ENCODE measurements around the gene OR5C1.
"Not testable (repeated sequence)": the region's sequence is repeated elsewhere in the genome, so short reads cannot be mapped to it uniquely, and the experiment has no call there.

OR5C1 gene

DNA sequence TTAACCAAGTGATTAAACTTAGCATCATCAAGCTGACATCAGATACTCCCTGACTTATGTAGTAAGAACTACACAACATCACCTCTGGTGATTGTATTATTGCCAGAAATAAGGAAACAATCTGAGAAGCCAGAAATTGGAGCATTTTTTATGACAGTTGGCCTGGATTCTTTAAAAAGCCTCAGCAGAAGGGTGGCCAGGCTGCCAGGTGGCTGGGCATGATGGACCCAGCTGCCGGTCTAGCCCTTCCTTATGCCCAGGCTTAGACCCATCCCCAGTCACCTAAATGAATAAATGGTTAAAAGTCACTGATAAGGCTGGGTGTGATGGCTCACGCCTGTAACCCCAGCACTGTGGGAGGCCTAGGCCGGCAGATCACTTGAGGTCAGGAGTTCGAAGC lies 24.0 kb downstream of the OR5C1 start:
- no peak for DNase-seq

DNA sequence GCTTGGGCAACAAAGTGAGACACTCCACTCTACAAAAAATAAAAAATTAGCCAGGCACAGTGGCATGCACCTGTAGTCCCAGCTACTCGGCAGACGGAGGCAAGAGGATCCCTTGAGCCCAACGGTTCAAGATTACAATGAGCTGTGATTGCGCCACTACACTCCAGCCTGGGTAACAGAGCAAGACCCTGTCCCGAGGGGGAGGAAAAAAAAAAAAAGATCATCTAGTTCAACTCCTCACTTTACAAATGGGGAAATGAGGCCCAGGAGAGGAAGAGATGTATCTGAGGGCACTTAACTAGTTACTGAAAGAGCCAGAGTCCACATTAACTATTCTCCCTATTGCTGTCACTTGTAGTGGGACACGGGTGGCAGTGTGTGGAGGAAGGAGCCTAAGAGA lies 25.8 kb downstream of the OR5C1 start:
- no peak for DNase-seq

- no peak for DNase-seq
These were observed 26.8 kb downstream of the OR5C1 start for GRCh38 chr9:122815544-122815943.

- DNase-seq: peak; percentile 40
These were observed 27.6 kb downstream of the OR5C1 start for GRCh38 chr9:122816163-122816867.

DNA sequence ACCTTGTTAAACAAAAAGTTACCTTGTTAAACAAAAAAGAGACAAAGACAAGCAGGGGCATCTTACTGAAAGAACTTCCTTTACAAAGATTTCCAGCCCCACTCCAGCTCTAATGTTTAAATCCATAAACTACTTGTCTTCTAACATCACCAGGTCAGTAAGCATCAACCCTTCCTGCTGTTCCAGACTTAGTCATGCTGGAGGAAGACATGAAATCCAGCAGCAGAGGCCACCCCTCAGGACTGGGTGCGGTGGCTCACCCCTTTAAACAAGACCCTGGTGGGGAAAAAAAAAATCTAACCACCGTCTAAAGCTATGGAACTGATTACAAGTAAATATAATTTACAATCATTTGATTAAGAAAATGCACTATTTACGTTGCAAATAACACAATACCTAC lies 30.6 kb downstream of the OR5C1 start:
- no peak for DNase-seq

DNA sequence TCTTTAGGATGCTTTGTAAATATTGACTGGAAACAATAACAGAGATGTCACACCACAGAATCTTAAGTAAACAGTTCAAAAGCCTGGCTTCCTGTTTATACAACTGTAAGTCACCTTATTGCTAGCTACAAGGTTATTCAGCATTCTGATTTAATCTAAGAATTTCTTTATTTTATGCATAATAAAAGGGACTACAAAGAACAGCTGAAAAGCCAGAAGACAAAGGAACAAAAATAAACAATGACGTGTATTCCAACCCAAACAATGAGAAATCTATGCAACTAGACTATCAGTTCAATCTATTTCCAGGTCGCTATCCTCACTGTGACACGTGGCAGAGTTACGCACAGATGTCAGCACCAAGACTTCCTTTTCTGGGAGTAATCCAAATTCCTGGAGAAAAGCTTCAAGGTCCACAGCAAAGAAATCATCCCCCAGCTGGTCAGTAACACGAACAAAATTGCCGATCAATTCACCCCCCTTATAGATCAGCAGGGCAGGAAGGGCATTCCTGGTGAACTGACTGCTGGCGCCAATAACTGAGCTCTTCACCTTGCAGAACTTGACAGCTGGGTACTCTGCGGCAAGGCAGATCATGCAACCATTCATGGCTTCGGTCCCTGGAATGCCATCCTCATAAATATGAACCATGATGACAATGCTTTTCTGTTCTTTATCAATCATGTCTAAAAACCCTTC lies 31.2 kb downstream of the OR5C1 start:
- DNase-seq: no peak

GRCh38 chr9:122820490-122820845 lies 31.7 kb downstream of the OR5C1 start:
- DNase-seq: no peak

- no peak for DNase-seq
These were observed 32.7 kb downstream of the OR5C1 start for GRCh38 chr9:122821278-122821943.

- DNase-seq: no peak
These were observed 33.3 kb downstream of the OR5C1 start for GRCh38 chr9:122822056-122822455.

DNA sequence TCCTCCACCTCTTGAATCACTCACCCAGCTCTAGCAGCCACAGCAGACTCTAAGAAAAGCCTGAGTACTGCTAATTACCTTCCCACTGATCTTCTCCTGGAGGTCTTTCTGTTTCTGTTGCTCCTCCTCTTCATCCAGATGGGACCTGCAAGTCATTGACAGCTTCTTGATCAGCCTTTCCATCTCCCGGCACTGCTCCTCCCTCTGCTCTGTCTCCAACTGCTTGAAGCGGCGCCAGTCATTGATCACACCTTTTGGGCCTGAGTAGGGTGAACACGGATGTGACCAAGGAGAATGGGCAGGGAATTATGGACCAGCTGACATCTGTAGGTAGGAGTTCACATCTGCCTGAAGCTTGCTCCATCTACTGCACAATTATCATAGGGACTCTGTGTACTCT lies 34.2 kb downstream of the OR5C1 start:
- no peak for DNase-seq

DNA sequence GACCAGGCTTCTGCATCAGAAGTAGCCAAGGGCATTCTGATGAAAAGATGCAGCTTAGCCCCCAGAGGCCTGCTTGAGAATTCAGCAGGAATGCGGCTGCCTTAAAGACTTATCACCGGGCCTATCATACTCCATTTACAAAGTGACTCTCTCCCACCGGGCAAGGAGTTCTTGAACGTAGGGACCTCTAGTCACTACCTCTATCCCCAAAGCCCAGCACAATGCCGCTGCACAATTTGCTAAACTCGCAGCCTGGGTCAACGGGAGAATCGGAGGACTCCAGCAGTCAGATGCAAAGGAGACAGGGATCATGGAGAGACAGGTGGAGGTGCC lies 39.0 kb downstream of the OR5C1 start:
- no peak for DNase-seq

GRCh38 chr9:122828965-122829284 lies 40.2 kb downstream of the OR5C1 start:
- DNase-seq: not testable (repeated sequence)

DNA sequence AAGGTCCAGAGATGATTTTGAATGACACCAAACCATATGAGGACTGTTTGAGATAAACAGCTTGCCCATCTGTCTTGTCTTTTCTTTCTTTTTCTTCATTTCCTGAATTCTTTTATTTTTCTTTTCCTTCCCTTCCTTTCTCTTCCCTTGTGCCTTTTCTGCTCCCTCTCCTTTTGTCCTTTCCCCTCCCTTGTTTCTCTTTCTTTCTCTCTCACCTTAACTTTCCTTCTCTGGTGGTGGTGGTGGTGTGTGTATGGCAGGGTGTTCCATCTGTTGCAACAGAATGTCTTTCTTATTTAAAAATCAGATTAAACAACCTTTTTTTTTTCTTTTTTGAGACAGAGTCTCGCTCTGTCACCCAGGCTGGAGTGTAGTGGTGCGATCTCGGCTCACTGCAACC lies 43.5 kb downstream of the OR5C1 start:
- DNase-seq: no peak

DNA sequence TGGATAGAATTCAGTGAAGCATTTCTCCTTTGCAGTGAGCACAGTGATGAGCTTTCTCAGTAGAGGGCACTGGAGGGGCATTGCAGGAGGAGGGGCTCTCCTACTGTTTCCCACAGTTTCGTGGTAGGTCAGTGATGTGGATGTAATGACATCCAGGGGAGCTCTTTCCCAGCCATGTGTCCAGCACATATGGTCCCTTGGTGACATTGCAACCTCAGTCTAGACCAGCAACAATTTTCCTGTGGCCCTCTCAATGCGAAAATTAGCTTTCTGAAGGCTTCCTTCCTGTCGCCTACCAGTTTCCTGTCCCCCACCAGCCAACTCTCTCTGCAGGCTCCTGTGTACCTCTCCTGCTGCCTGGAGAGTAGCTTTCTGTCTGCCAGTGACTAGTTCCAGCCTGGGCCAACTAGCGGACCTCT lies 46.6 kb downstream of the OR5C1 start:
- peak; percentile 7 for DNase-seq

GRCh38 chr9:122837266-122837850 lies 48.6 kb downstream of the OR5C1 start:
- DNase-seq: no peak

- DNase-seq: not testable (repeated sequence)
These were observed 49.7 kb downstream of the OR5C1 start for GRCh38 chr9:122838441-122838840.

All from activated naive CD4-positive, alpha-beta T cell treated with Interleukin-2 at 50 U/mL for 16 hours (primary cell).